H54 (cell line): ENCODE data around the gene NEIL1.
A peak's percentile ranks its signal among the peaks of the same experiment; 100 is the strongest.
"Not testable (repeated sequence)": the region's sequence is repeated elsewhere in the genome, so short reads cannot be mapped to it uniquely, and the experiment has no call there.

Experiments used
- DNase-seq: peaks from one replicate; pipeline ENCODE4 v3.0.0; 2011; ENCODE audit warnings: low spot score, mixed read lengths; ENCODE audit not compliant: insufficient read length
- FAIRE-seq: peaks from 3 replicates; lab custom pipeline; 2011; peaks lifted over from hg19 to GRCh38; lab: Jason Lieb, UNC
- POLR2A ChIP-seq: IDR thresholded peaks from 2 replicates; pipeline ENCODE4 v1.6.1; 2011; ENCODE audit warnings: low read depth, mild to moderate bottlenecking, low read length

NEIL1 gene

GRCh38 chr15:75346796-75347221 is at the start of gene NEIL1:
Gene NEIL1, plus strand, starts transcription at chr15:75347039. Its CDS starts 1,867 bp downstream, at chr15:75348906.
- no peak for FAIRE-seq
- no peak for DNase-seq
- no peak for TF ChIP-seq POLR2A

- FAIRE-seq, DNase-seq: not testable (repeated sequence)
Observed at GRCh38 chr15:75298541-75299310, 48.1 kb upstream of the NEIL1 start.

DNA sequence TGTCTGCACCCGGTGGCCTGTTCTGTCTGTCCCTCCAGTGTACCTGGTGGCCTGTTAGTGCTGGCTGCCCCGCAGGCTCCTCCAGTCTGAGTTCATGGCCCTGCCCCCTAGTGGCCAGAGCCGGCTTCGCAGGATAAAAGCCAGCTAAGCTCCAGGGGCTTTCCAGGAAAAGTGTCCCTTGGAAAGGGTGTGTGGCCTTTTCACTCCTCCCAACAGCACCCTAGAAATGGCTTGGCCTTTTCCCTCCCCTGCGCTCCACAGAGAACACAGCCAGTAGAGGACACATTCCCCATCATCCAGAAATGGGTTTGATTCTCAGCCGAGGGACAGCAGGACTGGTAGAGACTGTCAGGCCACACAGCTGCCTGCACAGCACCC is 47.5 kb upstream of the NEIL1 start:
- not testable (repeated sequence) for DNase-seq, FAIRE-seq

DNA sequence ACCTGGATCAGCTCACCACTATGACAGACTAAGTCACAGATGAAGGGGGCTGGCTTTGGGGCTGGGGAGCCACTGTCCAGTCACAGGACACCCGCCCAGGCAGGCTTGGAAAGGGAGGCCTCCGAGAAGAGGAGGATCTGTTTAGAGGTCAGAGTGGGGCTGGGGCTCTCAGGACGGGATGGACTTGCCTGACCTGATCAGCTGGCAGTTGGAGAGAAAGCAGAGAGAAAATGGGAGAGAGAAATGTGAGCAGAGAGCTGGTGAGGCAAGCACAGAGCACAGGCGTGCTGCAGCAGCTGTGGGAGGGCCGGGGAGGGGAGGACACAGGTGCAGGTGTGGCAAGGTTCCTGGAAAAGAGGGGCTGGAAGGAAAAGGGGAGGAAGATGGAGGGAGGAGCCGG is 46.8 kb upstream of the NEIL1 start:
- FAIRE-seq, DNase-seq: not testable (repeated sequence)

DNA sequence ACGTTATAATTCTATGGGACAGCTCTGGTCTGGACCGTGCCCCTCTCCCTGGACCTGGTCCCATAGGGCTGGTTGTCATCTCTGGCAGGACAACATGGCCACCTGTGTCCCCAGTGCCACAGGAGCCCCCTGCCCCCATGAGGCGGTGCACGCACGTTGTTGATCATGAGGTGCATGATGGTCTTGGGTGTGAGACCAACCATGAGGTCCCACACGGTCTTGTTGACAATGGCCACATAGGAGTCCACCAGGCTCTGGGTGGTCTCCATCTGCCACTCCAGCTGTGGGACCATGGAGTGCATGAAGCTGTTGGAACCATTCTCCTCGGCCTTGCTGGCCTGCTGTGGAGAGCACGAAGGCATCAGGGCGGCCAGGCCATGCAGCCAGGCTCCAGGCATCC is 44.5 kb upstream of the NEIL1 start:
- FAIRE-seq (no peak), DNase-seq (no peak)
- no peak for TF ChIP-seq POLR2A

GRCh38 chr15:75302753-75303152 is 44.1 kb upstream of the NEIL1 start:
- not testable (repeated sequence) for FAIRE-seq, DNase-seq

- no peak for TF ChIP-seq POLR2A
- FAIRE-seq: no peak
- DNase-seq: no peak
Observed at GRCh38 chr15:75306188-75306587, 40.7 kb upstream of the NEIL1 start.

DNA sequence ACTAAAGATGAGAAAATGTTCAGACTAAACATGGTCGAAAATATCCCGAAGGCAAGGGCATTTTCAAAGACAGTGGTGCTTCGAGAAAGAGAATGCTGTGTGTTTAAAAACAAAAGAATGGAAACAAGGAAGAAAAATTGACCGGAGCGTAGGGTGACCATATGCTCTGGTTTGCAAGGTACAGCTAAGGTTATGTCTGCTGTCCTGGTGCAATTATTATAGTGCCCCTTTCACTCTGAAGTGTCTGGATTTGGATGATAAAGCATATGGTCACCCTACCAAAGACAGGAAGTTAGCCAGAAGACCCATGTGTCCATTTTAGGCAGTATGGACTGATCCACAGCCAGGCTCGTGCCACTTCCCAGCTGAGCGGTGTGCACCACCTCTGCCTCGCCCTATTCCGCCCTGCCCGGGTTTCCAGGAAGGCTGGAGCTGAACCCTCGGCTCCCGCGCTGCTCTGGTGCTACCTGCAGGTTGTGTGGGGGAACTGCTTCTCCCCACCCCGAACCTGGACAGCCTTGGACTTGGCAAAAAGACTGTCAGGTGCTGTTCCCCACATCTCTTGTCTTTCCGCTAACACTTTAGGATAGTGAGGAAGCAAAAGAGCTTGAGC is 39.0 kb upstream of the NEIL1 start:
- peak; percentile 58 for DNase-seq
- FAIRE-seq: no peak
- TF ChIP-seq POLR2A: no peak

DNA sequence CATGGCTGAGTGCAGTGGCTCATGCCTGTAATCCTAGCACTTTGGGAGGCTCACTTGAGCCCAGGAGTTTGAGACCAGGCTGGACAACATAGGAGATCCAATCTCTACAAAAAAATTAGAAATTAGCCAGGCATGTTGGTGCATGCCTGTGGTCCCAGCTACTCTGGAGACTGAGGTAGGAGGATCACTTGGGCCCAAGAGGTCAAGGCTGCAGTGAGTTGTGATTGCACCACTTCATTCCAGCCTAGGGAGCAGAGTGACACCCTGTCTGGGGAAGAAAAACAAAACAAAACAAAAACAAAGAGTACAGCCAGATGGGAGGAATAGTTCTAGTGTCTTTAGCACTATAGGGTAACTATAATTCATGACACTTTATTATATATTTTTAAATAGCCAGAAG is 37.1 kb upstream of the NEIL1 start:
- DNase-seq: no peak
- FAIRE-seq: no peak
- TF ChIP-seq POLR2A: no peak

- DNase-seq, FAIRE-seq: not testable (repeated sequence)
Observed at GRCh38 chr15:75312548-75312947, 34.3 kb upstream of the NEIL1 start.

DNA sequence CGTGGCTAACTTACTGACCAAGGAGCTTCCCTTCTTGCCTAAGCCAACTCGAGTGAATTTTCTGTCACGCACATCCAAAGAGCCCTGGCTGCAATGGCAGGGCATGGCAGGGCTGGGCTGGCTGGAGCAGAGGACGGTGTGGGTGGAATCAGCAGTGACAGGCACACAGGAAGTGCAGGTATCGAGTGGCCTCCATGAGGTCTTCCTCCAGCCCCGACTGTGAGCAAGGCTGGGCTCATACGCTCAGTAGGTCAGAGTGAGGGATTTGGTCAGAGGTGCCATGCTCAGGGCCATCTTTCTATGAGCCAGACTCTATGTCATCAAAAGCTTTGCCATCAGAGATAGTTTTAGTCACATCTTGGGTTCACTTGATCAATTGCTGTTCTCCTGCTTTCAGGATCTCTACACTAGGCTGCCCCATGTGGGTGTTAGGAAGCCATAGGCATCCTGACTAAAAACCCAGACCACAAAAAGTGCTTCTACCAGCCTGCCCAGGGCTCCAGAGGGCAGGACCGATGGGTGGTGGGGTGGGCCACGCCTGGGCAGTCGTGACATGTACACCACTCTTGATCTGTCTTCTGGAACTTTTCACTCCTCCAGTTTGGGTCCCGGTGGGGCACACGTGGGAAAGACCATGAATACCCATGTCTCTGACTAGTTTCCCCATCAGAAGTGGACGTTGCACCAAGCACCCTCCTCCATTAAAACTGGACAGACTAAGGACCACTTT is 33.6 kb upstream of the NEIL1 start:
- DNase-seq (no peak), FAIRE-seq (no peak)
- no peak for TF ChIP-seq POLR2A

DNA sequence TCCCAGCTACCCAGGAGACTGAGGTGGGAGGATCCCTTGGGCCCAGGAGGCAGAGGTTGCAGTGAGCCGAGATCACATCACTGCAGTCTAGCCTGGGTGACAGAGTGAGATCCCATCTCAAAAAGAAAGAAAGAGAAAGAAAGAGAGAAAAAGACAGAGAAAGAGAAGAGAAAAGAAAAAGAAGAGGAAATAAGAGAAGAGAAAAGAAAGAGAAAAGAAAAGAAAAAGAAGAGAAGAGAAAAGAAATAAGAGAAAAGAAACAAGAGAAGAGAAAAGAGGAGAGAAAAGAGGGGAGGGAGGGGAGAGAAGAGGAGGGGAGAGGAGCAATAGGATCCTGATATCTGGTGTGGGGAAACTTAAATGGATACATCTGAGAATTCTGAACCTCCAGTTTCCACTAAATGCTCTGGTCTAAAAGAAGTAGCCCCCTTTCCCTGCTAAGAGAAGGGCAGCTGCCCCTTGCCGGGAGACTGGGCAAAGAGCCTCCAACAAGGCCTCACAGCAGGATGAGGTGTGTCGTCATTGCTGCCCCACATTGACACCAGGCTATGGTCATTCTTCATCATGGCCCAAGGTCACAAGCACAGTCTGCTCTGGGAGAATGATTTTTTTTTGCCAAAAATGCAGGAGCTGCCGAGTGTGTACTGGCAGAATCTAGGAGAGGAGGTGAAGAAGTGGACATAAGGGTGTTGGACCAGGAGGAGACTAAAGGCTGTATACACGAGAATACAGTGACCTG is 32.1 kb upstream of the NEIL1 start:
- DNase-seq (no peak), FAIRE-seq (no peak)
- no peak for TF ChIP-seq POLR2A

DNA sequence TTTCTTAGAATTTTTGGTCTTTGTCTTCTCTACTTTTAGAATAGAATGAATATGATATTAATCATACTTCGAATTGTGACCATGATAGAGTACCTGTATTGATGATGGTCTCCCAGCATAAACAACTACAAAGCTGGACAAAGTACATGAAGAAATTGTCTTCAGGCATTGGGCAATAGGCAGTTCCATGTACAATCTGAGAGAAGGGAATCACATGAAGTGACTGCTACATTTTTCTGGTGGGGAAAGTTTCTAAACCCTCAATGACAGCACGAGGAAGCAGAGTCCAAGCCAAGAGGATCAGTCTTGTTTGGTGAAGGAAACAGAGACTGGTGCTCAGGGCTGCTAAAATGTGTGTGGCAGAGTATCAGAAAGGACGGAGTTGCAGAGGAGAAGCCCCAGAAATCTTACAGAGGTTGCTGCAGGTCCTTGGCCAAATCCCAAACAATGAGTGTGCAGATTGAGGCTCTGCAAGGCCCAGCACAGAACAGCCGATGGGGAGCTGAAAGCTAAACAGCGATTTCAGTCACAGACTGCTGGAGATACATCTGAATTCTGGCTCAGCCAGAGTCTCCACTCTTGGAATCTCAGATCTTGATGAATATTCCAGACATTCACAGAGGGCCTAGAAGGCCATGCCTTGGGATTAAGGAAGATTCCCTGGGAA is 27.5 kb upstream of the NEIL1 start:
- not testable (repeated sequence) for DNase-seq, FAIRE-seq

GRCh38 chr15:75321711-75322110 is 25.1 kb upstream of the NEIL1 start:
- TF ChIP-seq POLR2A: no peak
- DNase-seq: no peak
- no peak for FAIRE-seq
